Osteoblast (primary cell): ENCODE data around the gene MADD. TPM values are rescaled to one million over a fixed set of nuclear protein-coding genes. Genes with fewer than 3 reads are reported as not detected.
A peak's percentile ranks its signal among the peaks of the same experiment; 100 is the strongest.

Source experiments
- DNase-seq: peaks from one replicate; pipeline ENCODE4 v3.0.0; 2011; ENCODE audit warnings: low spot score, mixed read lengths; ENCODE audit not compliant: insufficient read length; ENCODE audit errors: missing footprints
- H2AFZ ChIP-seq: 2 replicates; pipeline ENCODE4 v1.6.0; 2011; ENCODE audit warnings: mild to moderate bottlenecking, low read length
- H3K27ac ChIP-seq: 2 replicates; pipeline ENCODE4 v1.5.1; 2011; ENCODE audit warnings: mild to moderate bottlenecking, low read depth, low read length, moderate library complexity
- H3K27me3 ChIP-seq: 2 replicates; pipeline ENCODE4 v1.6.0; 2012; ENCODE audit warnings: mild to moderate bottlenecking, control low read depth, inconsistent platforms, low read length, moderate library complexity; ENCODE audit not compliant: insufficient read depth
- H3K36me3 ChIP-seq: 2 replicates; pipeline ENCODE4 v1.5.1; 2011; ENCODE audit warnings: mild to moderate bottlenecking, low read length, control low read depth, moderate library complexity; ENCODE audit not compliant: insufficient read depth
- H3K4me1 ChIP-seq: 2 replicates; pipeline ENCODE4 v1.5.1; 2011; ENCODE audit warnings: mild to moderate bottlenecking, low read length, control low read depth, moderate library complexity; ENCODE audit not compliant: insufficient read depth
- H3K4me2 ChIP-seq: 2 replicates; pipeline ENCODE4 v1.6.0; 2011; ENCODE audit warnings: mild to moderate bottlenecking, low read length; ENCODE audit not compliant: insufficient read depth
- H3K4me3 ChIP-seq: fragments of 200-600 bp; sonication (generic); 3 replicates; pipeline ENCODE4 v1.5.1; 2012; ENCODE audit warnings: mild to moderate bottlenecking, low read length, inconsistent platforms; ENCODE audit not compliant: insufficient read depth
- H3K79me2 ChIP-seq: 2 replicates; pipeline ENCODE4 v1.6.0; 2012; ENCODE audit warnings: mild to moderate bottlenecking, low read length, control low read depth, inconsistent platforms; ENCODE audit not compliant: insufficient read depth
- H3K9me3 ChIP-seq: 2 replicates; pipeline ENCODE4 v1.5.1; 2011; ENCODE audit warnings: low read depth, low read length, control low read depth
- H4K20me1 ChIP-seq: 2 replicates; pipeline ENCODE4 v1.6.0; 2012; ENCODE audit warnings: mild to moderate bottlenecking, low read length, control low read depth; ENCODE audit not compliant: insufficient read depth
- CTCF ChIP-seq: IDR thresholded peaks from 2 replicates; pipeline ENCODE4 v1.5.1; 2011; ENCODE audit warnings: mild to moderate bottlenecking, low read depth, low read length, moderate library complexity; ENCODE audit errors: extremely low read depth
- total RNA-seq: library from RNA; depleted of rRNA; stranded (reverse); fragments of >200 nt; gene quantifications from 2 replicates; pipeline ENCODE4 v1.2.3, GENCODE V29; 2012

The MADD gene
- total RNA-seq, 1 donor = 21.7 TPM

GRCh38 chr11:47335733-47336132 is 65.8 kb downstream of the MADD start:
- TF ChIP-seq CTCF = no peak
- H3K27me3 ChIP-seq = no peaks in the 10 kb centered on the region
- no peak overlapping the region for H3K4me2 ChIP-seq
- no peaks in the 10 kb centered on the region for H3K9me3 ChIP-seq
- peak; percentile 19 for DNase-seq
- no peak overlapping the region for H2AFZ ChIP-seq
- H3K79me2 ChIP-seq = no peaks in the 10 kb centered on the region
- H3K36me3 ChIP-seq = no peaks in the 10 kb centered on the region
- no peak overlapping the region for H3K27ac ChIP-seq
- no peak overlapping the region for H3K4me3 ChIP-seq
- no peaks in the 10 kb centered on the region for H3K4me1 ChIP-seq
- H4K20me1 ChIP-seq = no peaks in the 10 kb centered on the region

- Histone ChIP-seq H3K27me3 (no peaks in the 10 kb centered on the region), H3K36me3 (no peaks in the 10 kb centered on the region), H3K79me2 (no peaks in the 10 kb centered on the region), H3K27ac (no peak overlapping the region), H2AFZ (no peak overlapping the region), H3K4me2 (no peak overlapping the region), H3K4me1 (no peaks in the 10 kb centered on the region), H3K9me3 (no peaks in the 10 kb centered on the region), H4K20me1 (no peaks in the 10 kb centered on the region), H3K4me3 (no peak overlapping the region)
- DNase-seq = peak; percentile 52
- TF ChIP-seq CTCF = no peak
These were observed 66.7 kb downstream of the MADD start for GRCh38 chr11:47336595-47336994.

GRCh38 chr11:47337229-47337924 is 67.4 kb downstream of the MADD start:
- H2AFZ ChIP-seq = no peak overlapping the region
- DNase-seq = peak; percentile 79
- TF ChIP-seq CTCF = no peak
- H3K36me3 ChIP-seq = no peaks in the 10 kb centered on the region
- H3K79me2 ChIP-seq = no peaks in the 10 kb centered on the region
- no peak overlapping the region for H3K4me2 ChIP-seq
- H4K20me1 ChIP-seq = no peaks in the 10 kb centered on the region
- H3K4me3 ChIP-seq = no peak overlapping the region
- H3K27me3 ChIP-seq = no peaks in the 10 kb centered on the region
- no peak overlapping the region for H3K27ac ChIP-seq
- H3K4me1 ChIP-seq = no peaks in the 10 kb centered on the region
- no peaks in the 10 kb centered on the region for H3K9me3 ChIP-seq

- Histone ChIP-seq H3K4me1 (no peaks in the 10 kb centered on the region), H3K36me3 (no peaks in the 10 kb centered on the region), H3K79me2 (no peaks in the 10 kb centered on the region), H2AFZ (no peak overlapping the region), H3K4me3 (no peak overlapping the region), H3K27me3 (no peaks in the 10 kb centered on the region), H3K9me3 (no peaks in the 10 kb centered on the region), H3K27ac (no peak overlapping the region), H4K20me1 (no peaks in the 10 kb centered on the region), H3K4me2 (no peak overlapping the region)
- TF ChIP-seq CTCF = no peak
- peak; percentile 66 for DNase-seq
These were observed 68.7 kb downstream of the MADD start for GRCh38 chr11:47338396-47339241.
